IMR-90 (cell line): ENCODE results near the gene EZR. TPM values are rescaled to one million over a fixed set of nuclear protein-coding genes. Genes with fewer than 3 reads are reported as not detected.

Source experiments
- ATAC-seq: fragments of 200-7000 bp; cut with Tn5 transposase; 2 replicates; pipeline ENCODE4 v1.9.1; 2020; ENCODE audit warnings: low read depth, mild to moderate bottlenecking, moderate library complexity
- BruUV-seq: library from RNA; stranded (reverse); fragments of 400-500 nt; replicated peaks from 2 replicates; lab custom pipeline; 2021; lab: Mats Ljungman, UMichigan
- CTCF ChIA-PET: fragments of 300-600 bp; formaldehyde crosslinking; extraction: SDS; loops from one replicate; lab custom pipeline; 2021; ENCODE audit warnings: antibody characterized with exemption; lab: Yijun Ruan, JAX
- POLR2A ChIA-PET: fragments of 300-600 bp; sonication (Branson Sonifier 250); formaldehyde crosslinking; loops from one replicate; lab custom pipeline; 2022; ENCODE audit warnings: antibody characterized with exemption; ENCODE audit not compliant: unreplicated experiment; lab: Charles Lee
- DNase-seq: peaks from one replicate; pipeline ENCODE4 v3.0.0; 2013
- H2AFZ ChIP-seq: replicated peaks from 2 replicates; pipeline ENCODE3; 2013; ENCODE audit warnings: low read length, mild to moderate bottlenecking; ENCODE audit not compliant: poor library complexity
- H2AK5ac ChIP-seq: 2 replicates; pipeline ENCODE4 v1.6.1; 2013; ENCODE audit warnings: low read depth, low read length, inconsistent platforms
- H2AK9ac ChIP-seq: replicated peaks from 2 replicates; pipeline ENCODE3; 2013; ENCODE audit warnings: mild to moderate bottlenecking, low read depth, low read length, moderate library complexity; ENCODE audit not compliant: poor library complexity
- H2BK120ac ChIP-seq: 2 replicates; pipeline ENCODE4 v1.6.1; 2013; ENCODE audit warnings: low read depth, low read length, inconsistent platforms
- H2BK15ac ChIP-seq: 3 replicates; pipeline ENCODE4 v1.6.1; 2013; ENCODE audit warnings: low read depth, low read length, inconsistent platforms
- H2BK20ac ChIP-seq: 2 replicates; pipeline ENCODE4 v1.6.1; 2013; ENCODE audit warnings: low read depth, mild to moderate bottlenecking, inconsistent platforms, low read length, moderate library complexity
- H2BK5ac ChIP-seq: 2 replicates; pipeline ENCODE4 v1.6.1; 2013; ENCODE audit warnings: mild to moderate bottlenecking, low read depth, low read length, inconsistent platforms; ENCODE audit not compliant: poor library complexity, severe bottlenecking
- H3K14ac ChIP-seq: replicated peaks from 2 replicates; pipeline ENCODE4 v1.6.1; 2013; ENCODE audit warnings: low read depth, low read length, inconsistent platforms
- H3K18ac ChIP-seq: 2 replicates; pipeline ENCODE4 v1.6.1; 2013; ENCODE audit warnings: low read depth, low read length, control low read depth
- H3K23ac ChIP-seq: 2 replicates; pipeline ENCODE4 v1.6.1; 2013; ENCODE audit warnings: low read depth, low read length, inconsistent platforms
- H3K27ac ChIP-seq: 2 replicates; pipeline ENCODE4 v1.5.1; 2013; ENCODE audit warnings: mild to moderate bottlenecking, control low read depth, low read length; ENCODE audit not compliant: insufficient read depth
- H3K27me3 ChIP-seq: 2 replicates; pipeline ENCODE4 v1.6.1; 2013; ENCODE audit warnings: low read length; ENCODE audit not compliant: control insufficient read depth, insufficient read depth
- H3K36me3 ChIP-seq: 2 replicates; pipeline ENCODE4 v1.6.1; 2013; ENCODE audit warnings: low read length, mixed read lengths; ENCODE audit not compliant: control insufficient read depth, insufficient read depth
- H3K4ac ChIP-seq: 2 replicates; pipeline ENCODE4 v1.6.1; 2013; ENCODE audit warnings: low read depth, low read length, inconsistent platforms
- H3K4me1 ChIP-seq: 2 replicates; pipeline ENCODE4 v1.6.1; 2013; ENCODE audit warnings: low read length, mixed read lengths; ENCODE audit not compliant: control insufficient read depth, insufficient read depth
- H3K4me2 ChIP-seq: 2 replicates; pipeline ENCODE4 v1.6.1; 2013; ENCODE audit warnings: low read depth, mild to moderate bottlenecking, control low read depth, low read length, moderate library complexity
- H3K4me3 ChIP-seq: 2 replicates; pipeline ENCODE4 v1.5.1; 2013; ENCODE audit warnings: low read depth, mild to moderate bottlenecking, control low read depth, low read length, moderate library complexity; ENCODE audit not compliant: insufficient read depth
- H3K56ac ChIP-seq: 2 replicates; pipeline ENCODE4 v1.6.1; 2013; ENCODE audit warnings: low read length, inconsistent platforms; ENCODE audit not compliant: insufficient read depth; ENCODE audit errors: extremely low read depth
- H3K79me1 ChIP-seq, 2 experiments: 2 replicates each; pipeline ENCODE4 v1.6.1; 2013; ENCODE audit warnings: low read length in 2 of 2, inconsistent platforms in 1 of 2, low read depth in 1 of 2
- H3K9ac ChIP-seq: 2 replicates; pipeline ENCODE4 v1.6.1; 2013; ENCODE audit warnings: low read depth, low read length, control low read depth
- H3K9me1 ChIP-seq: 2 replicates; pipeline ENCODE4 v1.6.1; 2013; ENCODE audit warnings: low read length, inconsistent platforms; ENCODE audit not compliant: insufficient read depth
- H3K9me3 ChIP-seq: 2 replicates; pipeline ENCODE4 v1.6.1; 2013; ENCODE audit warnings: low read length; ENCODE audit not compliant: control insufficient read depth, insufficient read depth
- H4K20me1 ChIP-seq: 2 replicates; pipeline ENCODE4 v1.6.1; 2013; ENCODE audit warnings: low read length, inconsistent platforms; ENCODE audit not compliant: insufficient read depth
- H4K5ac ChIP-seq: 2 replicates; pipeline ENCODE4 v1.6.1; 2013; ENCODE audit warnings: mild to moderate bottlenecking, low read depth, low read length, control low read depth
- H4K8ac ChIP-seq, 2 experiments: 2 replicates each; pipeline ENCODE4 v1.6.1; 2013; ENCODE audit warnings: low read depth in 2 of 2, low read length in 2 of 2, control low read depth in 1 of 2, inconsistent platforms in 1 of 2
- H4K91ac ChIP-seq: 2 replicates; pipeline ENCODE4 v1.6.1; 2013; ENCODE audit warnings: low read depth, low read length, inconsistent platforms; ENCODE audit not compliant: insufficient read depth
- BHLHE40 ChIP-seq: fragments of 150-350 bp; IDR thresholded peaks from 2 replicates; pipeline ENCODE4 v1.6.1; 2016; ENCODE audit warnings: mild to moderate bottlenecking, low read depth, low read length
- CEBPB ChIP-seq: IDR thresholded peaks from 2 replicates; pipeline ENCODE4 v1.6.1; 2012; ENCODE audit warnings: low read depth, low read length, improper control_type of control experiment
- CHD1 ChIP-seq: IDR thresholded peaks from 2 replicates; pipeline ENCODE4 v1.6.1; 2012; ENCODE audit warnings: low read depth, low read length, improper control_type of control experiment
- ELK1 ChIP-seq: fragments of 150-350 bp; IDR thresholded peaks from 2 replicates; pipeline ENCODE4 v1.6.1; 2016; ENCODE audit warnings: low read depth, mild to moderate bottlenecking, low read length, moderate library complexity, borderline replicate concordance
- FOS ChIP-seq: fragments of 150-350 bp; IDR thresholded peaks from 2 replicates; pipeline ENCODE4 v1.6.1; 2016; ENCODE audit warnings: low read depth, low read length
- MAFK ChIP-seq: IDR thresholded peaks from 2 replicates; pipeline ENCODE4 v1.6.1; 2012; ENCODE audit warnings: low read depth, low read length, improper control_type of control experiment
- MAZ ChIP-seq: IDR thresholded peaks from 2 replicates; pipeline ENCODE4 v1.6.1; 2012; ENCODE audit warnings: low read depth, mild to moderate bottlenecking, low read length, improper control_type of control experiment, moderate library complexity, borderline replicate concordance
- MXI1 ChIP-seq: IDR thresholded peaks from 2 replicates; pipeline ENCODE4 v1.6.1; 2012; ENCODE audit warnings: low read depth, mild to moderate bottlenecking, low read length, moderate library complexity, borderline replicate concordance
- NFE2L2 ChIP-seq: fragments of 150-350 bp; IDR thresholded peaks from 2 replicates; pipeline ENCODE4 v1.6.1; 2016; ENCODE audit warnings: low read depth, mild to moderate bottlenecking, low read length
- POLR2A ChIP-seq: IDR thresholded peaks from 2 replicates; pipeline ENCODE4 v1.6.1; 2012; ENCODE audit warnings: mild to moderate bottlenecking, low read depth, low read length
- RAD21 ChIP-seq: IDR thresholded peaks from 2 replicates; pipeline ENCODE4 v1.6.1; 2012; ENCODE audit warnings: low read length, improper control_type of control experiment
- RCOR1 ChIP-seq: IDR thresholded peaks from 2 replicates; pipeline ENCODE4 v1.6.1; 2012; ENCODE audit warnings: mild to moderate bottlenecking, low read length, improper control_type of control experiment; ENCODE audit not compliant: insufficient replicate concordance
- RFX5 ChIP-seq: IDR thresholded peaks from 2 replicates; pipeline ENCODE4 v1.8.0; 2012; ENCODE audit warnings: low read depth, mild to moderate bottlenecking, low read length, moderate library complexity
- WGBS, 2 experiments: methylation state at CpG; one replicate each; pipeline versions ENCODE4 v1.1.5 to v1.1.7; 2013; ENCODE audit warnings: missing lambda C conversion rate in 2 of 2; ENCODE audit not compliant: insufficient read length in 1 of 2; ENCODE audit errors: extremely low coverage in 2 of 2; 5-methylcytosine and 5-hydroxymethylcytosine counted together
- dilution Hi-C: fragments of 300-500 bp; cut with HindIII; formaldehyde crosslinking; loops from one replicate; pipeline ENCODE4 v1.14.3; 2018; ENCODE audit warnings: low sequenced_read_pairs; ENCODE audit not compliant: unreplicated experiment
- in situ Hi-C: fragments of 300-500 bp; cut with MboI; formaldehyde crosslinking; loops from 3 replicates; pipeline ENCODE4 v1.14.3; 2019; ENCODE audit warnings: low sequenced_read_pairs, inconsistent platforms, mixed read lengths
- intact Hi-C: fragments of 100-400 bp; cut with micrococcal nuclease; formaldehyde crosslinking; loops from 2 replicates; pipeline ENCODE4 v1.10.0; 2022
- polyA plus RNA-seq, 3 experiments: library from polyadenylated mRNA; depleted of rRNA; stranded (reverse); fragments of >200 nt; gene quantifications; 2 replicates each; pipeline ENCODE4 v1.2.3, GENCODE V29; 2012; ENCODE audit warnings: low replicate concordance in 1 of 3
- total RNA-seq: library from RNA; depleted of rRNA; stranded (reverse); fragments of >200 nt; gene quantifications from 2 replicates; pipeline ENCODE4 v1.2.3, GENCODE V29; 2012
- TF ChIP-seq, protein P1 (sequence below): fragments of 150-350 bp; IDR thresholded peaks from 2 replicates; pipeline ENCODE4 v1.6.1; 2017; ENCODE audit warnings: mild to moderate bottlenecking, antibody characterized with exemption, low read length, low read depth
- TF ChIP-seq, protein P2 (sequence below): conservative IDR thresholded peaks from 2 replicates; pipeline ENCODE4 v1.5.1; 2012; ENCODE audit warnings: mild to moderate bottlenecking, low read depth, low read length, improper control_type of control experiment

Gene EZR
- total and polyA plus RNA-seq, 2 of the 4 experiments (the other 2 are of a cell fraction): 83.8 to 145 TPM

GRCh38 chr6:158861686-158862381, 42.7 kb upstream of the EZR start:
- no peak overlapping the region for H3K9ac ChIP-seq
- ChIA-PET POLR2A (no interaction called here), CTCF (no interaction called here)
- no peak for TF ChIP-seq MXI1
- TF ChIP-seq CHD1: no peak
- no peak for TF ChIP-seq ELK1
- no peak for TF ChIP-seq NFE2L2
- TF ChIP-seq, protein P1, sequence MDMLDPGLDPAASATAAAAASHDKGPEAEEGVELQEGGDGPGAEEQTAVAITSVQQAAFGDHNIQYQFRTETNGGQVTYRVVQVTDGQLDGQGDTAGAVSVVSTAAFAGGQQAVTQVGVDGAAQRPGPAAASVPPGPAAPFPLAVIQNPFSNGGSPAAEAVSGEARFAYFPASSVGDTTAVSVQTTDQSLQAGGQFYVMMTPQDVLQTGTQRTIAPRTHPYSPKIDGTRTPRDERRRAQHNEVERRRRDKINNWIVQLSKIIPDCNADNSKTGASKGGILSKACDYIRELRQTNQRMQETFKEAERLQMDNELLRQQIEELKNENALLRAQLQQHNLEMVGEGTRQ: no peak
- TF ChIP-seq POLR2A: no peak
- TF ChIP-seq RAD21: no peak
- TF ChIP-seq MAFK: no peak
- TF ChIP-seq RCOR1: no peak
- TF ChIP-seq, protein P2, sequence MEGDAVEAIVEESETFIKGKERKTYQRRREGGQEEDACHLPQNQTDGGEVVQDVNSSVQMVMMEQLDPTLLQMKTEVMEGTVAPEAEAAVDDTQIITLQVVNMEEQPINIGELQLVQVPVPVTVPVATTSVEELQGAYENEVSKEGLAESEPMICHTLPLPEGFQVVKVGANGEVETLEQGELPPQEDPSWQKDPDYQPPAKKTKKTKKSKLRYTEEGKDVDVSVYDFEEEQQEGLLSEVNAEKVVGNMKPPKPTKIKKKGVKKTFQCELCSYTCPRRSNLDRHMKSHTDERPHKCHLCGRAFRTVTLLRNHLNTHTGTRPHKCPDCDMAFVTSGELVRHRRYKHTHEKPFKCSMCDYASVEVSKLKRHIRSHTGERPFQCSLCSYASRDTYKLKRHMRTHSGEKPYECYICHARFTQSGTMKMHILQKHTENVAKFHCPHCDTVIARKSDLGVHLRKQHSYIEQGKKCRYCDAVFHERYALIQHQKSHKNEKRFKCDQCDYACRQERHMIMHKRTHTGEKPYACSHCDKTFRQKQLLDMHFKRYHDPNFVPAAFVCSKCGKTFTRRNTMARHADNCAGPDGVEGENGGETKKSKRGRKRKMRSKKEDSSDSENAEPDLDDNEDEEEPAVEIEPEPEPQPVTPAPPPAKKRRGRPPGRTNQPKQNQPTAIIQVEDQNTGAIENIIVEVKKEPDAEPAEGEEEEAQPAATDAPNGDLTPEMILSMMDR: no peak
- no peak for TF ChIP-seq FOS
- TF ChIP-seq RFX5: no peak
- no peak for TF ChIP-seq MAZ
- TF ChIP-seq BHLHE40: no peak
- TF ChIP-seq CEBPB: no peak
- H3K27ac ChIP-seq: no peak overlapping the region
- H3K9me1 ChIP-seq: peaks cover 10% of the 10 kb centered on the region
- no peaks in the 10 kb centered on the region for H3K36me3 ChIP-seq
- intact Hi-C loops: no loop called here
- no peaks in the 10 kb centered on the region for H3K9me3 ChIP-seq
- H3K23ac ChIP-seq: no peak overlapping the region; the same call in 1 of the 2 replicates
- no peak overlapping the region for H2BK15ac ChIP-seq
- no peaks in the 10 kb centered on the region for H3K27me3 ChIP-seq
- no peak overlapping the region for H2BK5ac ChIP-seq
- no peak overlapping the region for H2BK120ac ChIP-seq
- no peak overlapping the region for H3K4ac ChIP-seq
- dilution Hi-C loops: no loop called here
- DNase-seq (peak; percentile 45), ATAC-seq (peak; percentile 63)
- peak overlapping the region; percentile 15; the same call in 1 of the 2 replicates for H4K5ac ChIP-seq
- no peak overlapping the region for H2AK9ac ChIP-seq
- no peak overlapping the region for H3K4me2 ChIP-seq
- BruUV-seq: no TSS peak
- no peak overlapping the region for H4K8ac ChIP-seq
- peak overlapping the region; percentile 42; the same call in 1 of the 2 replicates for H2BK20ac ChIP-seq
- 67% methylated on average over 1 of the region's 4 CpGs; no CpG with 5 or more reads in 1 of the 2 experiments for WGBS, 2 experiments
- H3K18ac ChIP-seq: no peak overlapping the region
- no peak overlapping the region for H2AK5ac ChIP-seq
- peaks cover 7% of the 10 kb centered on the region for H3K4me1 ChIP-seq
- H3K79me1 ChIP-seq: no peaks in the 10 kb centered on the region
- H3K14ac ChIP-seq: no peak overlapping the region
- H2AFZ ChIP-seq: no peak overlapping the region
- no peak overlapping the region for H3K56ac ChIP-seq
- no peaks in the 10 kb centered on the region for H4K20me1 ChIP-seq
- in situ Hi-C loops: no loop called here
- no peak overlapping the region for H3K4me3 ChIP-seq
- H4K91ac ChIP-seq: no peak overlapping the region
